ENCODE measurements around the gene CDC25B. TPM values are rescaled to one million over a fixed set of nuclear protein-coding genes. Genes with fewer than 3 reads are reported as not detected.

The CDC25B gene
- total and polyA plus RNA-seq, 2 donors (not counting 3 experiments of a cell fraction or from before 2014, with no cell fraction given): 46.7 to 76.5 TPM

DNA sequence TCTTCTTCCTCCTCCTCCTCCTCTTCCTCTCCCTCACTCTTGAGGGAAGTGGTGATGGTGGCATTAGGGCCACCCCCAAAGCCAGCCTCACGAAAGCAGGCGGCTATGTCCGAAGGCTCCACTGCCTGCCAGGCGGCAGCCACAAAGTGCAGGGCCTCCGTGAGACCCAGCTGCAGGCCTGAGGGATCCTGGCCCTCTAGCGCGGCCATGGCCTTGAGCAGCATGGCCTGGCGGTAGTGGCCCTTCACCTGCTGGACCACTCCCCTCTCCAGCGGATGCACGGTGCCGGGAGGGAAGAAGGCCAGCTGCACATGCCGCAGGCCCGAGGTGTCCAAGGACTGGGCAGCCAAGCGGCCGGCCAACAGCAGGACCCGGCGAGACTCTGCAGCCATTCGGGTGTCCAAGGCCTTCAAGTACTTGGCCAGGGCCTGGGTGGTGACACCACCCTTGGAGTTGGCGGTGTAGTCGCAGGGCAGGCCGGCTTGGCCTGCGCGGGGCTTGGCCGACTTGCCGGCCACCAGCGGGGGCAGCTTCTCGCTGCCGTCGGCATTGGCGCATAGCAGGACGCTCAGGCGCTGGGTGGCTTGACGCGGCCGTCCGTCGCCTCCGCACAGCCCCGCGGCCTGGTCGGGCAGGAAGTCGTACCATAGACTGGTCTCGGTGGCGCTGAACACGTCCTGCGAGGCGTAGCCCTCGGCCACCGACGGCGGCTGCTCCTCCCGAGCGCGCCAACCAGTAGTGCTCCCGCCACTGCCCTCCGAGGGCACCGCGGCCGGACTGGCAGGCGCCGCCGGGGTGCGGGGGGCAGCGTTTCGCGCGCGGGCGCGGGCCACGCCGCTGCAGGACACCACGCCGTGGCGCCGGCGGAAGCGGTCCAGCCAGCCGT lies 10.6 kb upstream of the CDC25B start:
- H4K20me1 ChIP-seq (replicated peaks; ENCODE audit: control insufficient read depth, extremely low read depth, insufficient read depth, low read length): no peaks in the 10 kb centered on the region
- H3K9ac ChIP-seq (replicated peaks; ENCODE audit: extremely low read depth, insufficient read depth, low read length): peak overlapping the region; percentile 44
- CTCF ChIA-PET: interaction anchor here (0.6 to 7.6 kb wide), 21 partner anchors 8 to 286 kb away, joined by 3 to 214 read pairs (median 4); partner anchors contain the start of genes ADISSP and AP5S1
- no peaks in the 10 kb centered on the region for H3K27me3 ChIP-seq (ENCODE audit: control insufficient read depth in 2 of 2, insufficient read depth in 2 of 2, low read length in 2 of 2)
- H3K4me2 ChIP-seq (ENCODE audit: insufficient read depth, low read length): peak overlapping the region; percentile 66
- peak overlapping the region; percentile 1 to 62 (median 30) for H3K4me3 ChIP-seq (replicated peaks in 1 of 3; ENCODE audit: insufficient read depth in 1 of 3, low read depth in 1 of 3, low read length in 3 of 3)
- TF ChIP-seq, protein P1, sequence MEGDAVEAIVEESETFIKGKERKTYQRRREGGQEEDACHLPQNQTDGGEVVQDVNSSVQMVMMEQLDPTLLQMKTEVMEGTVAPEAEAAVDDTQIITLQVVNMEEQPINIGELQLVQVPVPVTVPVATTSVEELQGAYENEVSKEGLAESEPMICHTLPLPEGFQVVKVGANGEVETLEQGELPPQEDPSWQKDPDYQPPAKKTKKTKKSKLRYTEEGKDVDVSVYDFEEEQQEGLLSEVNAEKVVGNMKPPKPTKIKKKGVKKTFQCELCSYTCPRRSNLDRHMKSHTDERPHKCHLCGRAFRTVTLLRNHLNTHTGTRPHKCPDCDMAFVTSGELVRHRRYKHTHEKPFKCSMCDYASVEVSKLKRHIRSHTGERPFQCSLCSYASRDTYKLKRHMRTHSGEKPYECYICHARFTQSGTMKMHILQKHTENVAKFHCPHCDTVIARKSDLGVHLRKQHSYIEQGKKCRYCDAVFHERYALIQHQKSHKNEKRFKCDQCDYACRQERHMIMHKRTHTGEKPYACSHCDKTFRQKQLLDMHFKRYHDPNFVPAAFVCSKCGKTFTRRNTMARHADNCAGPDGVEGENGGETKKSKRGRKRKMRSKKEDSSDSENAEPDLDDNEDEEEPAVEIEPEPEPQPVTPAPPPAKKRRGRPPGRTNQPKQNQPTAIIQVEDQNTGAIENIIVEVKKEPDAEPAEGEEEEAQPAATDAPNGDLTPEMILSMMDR (IDR thresholded peaks at IDR 0.05; ENCODE audit: extremely low read depth in 1 of 2, insufficient read depth in 1 of 2, low read depth in 1 of 2, low read length in 2 of 2): peak in 1 of 2 donors; percentile 3
- TF ChIP-seq JUN (IDR thresholded peaks at IDR 0.05; ENCODE audit: borderline replicate concordance, insufficient read depth, insufficient read length, low read depth) (no peak), POLR2AphosphoS5 (IDR thresholded peaks at IDR 0.05; ENCODE audit: insufficient read depth, low read depth, low read length) (peak; percentile 36), GATA2 (IDR thresholded peaks at IDR 0.05; ENCODE audit: insufficient read depth, insufficient read length, low read depth, low read length) (no peak), FOS (IDR thresholded peaks at IDR 0.05; ENCODE audit: borderline replicate concordance, insufficient read depth, low read length) (no peak), POLR2A (IDR thresholded peaks at IDR 0.05; ENCODE audit: low read depth, low read length) (no peak), EZH2 (IDR thresholded peaks at IDR 0.05; ENCODE audit: borderline replicate concordance, low read depth, low read length, severe bottlenecking) (no peak), MYC (IDR thresholded peaks at IDR 0.05; ENCODE audit: low read depth, low read length) (no peak)
- TF ChIP-seq, protein P2, sequence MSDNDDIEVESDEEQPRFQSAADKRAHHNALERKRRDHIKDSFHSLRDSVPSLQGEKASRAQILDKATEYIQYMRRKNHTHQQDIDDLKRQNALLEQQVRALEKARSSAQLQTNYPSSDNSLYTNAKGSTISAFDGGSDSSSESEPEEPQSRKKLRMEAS (IDR thresholded peaks at IDR 0.05; ENCODE audit: insufficient read depth, insufficient read length): no peak
- intact Hi-C loops (cut with micrococcal nuclease) (loop anchor here (1.0 kb wide), 2 partner anchors 35 to 70 kb away; partner anchors contain the start of gene AP5S1), dilution Hi-C loops (cut with MboI; ENCODE audit: extremely low pct_ligation_motif_present, low sequenced_read_pairs) (no loop called here)
- no peaks in the 10 kb centered on the region for H3K9me1 ChIP-seq (replicated peaks; ENCODE audit: control insufficient read depth, extremely low read depth, insufficient read depth, low read length)
- POLR2A ChIA-PET: interaction anchor here (1.0 kb wide), 1 partner anchor 18 kb away, joined by 4 read pairs; the partner anchor contains the start of gene ADISSP
- peak overlapping the region; percentile 0 for H3K27ac ChIP-seq (ENCODE audit: insufficient read depth, low read depth, low read length)
- H2AFZ ChIP-seq (ENCODE audit: low read depth, low read length): no peak overlapping the region
- H3K79me2 ChIP-seq (ENCODE audit: control insufficient read depth, insufficient read depth, low read length): peaks cover 31% of the 10 kb centered on the region
- H3K9me3 ChIP-seq (replicated peaks; ENCODE audit: control insufficient read depth, insufficient read depth, low read length): no peaks in the 10 kb centered on the region
- FAIRE-seq: no peak
- H3K4me1 ChIP-seq (ENCODE audit: control insufficient read depth, extremely low read depth, insufficient read depth, low read length): peaks cover 22% of the 10 kb centered on the region
- H3K36me3 ChIP-seq (ENCODE audit: control insufficient read depth in 2 of 2, extremely low read depth in 1 of 2, insufficient read depth in 2 of 2, low read length in 2 of 2): peaks cover 0 to 5% of the 10 kb centered on the region in 2 experiments
- DNase-seq (ENCODE audit: low read depth, low spot score): peak; percentile 24
- BruUV-seq (replicated peaks): no TSS peak
